ENCODE measurements around the gene DNAH11.

DNAH11 gene

GRCh38 chr7:21708096-21708495, 165.3 kb downstream of the DNAH11 start:
- TF ChIP-seq, protein P1, sequence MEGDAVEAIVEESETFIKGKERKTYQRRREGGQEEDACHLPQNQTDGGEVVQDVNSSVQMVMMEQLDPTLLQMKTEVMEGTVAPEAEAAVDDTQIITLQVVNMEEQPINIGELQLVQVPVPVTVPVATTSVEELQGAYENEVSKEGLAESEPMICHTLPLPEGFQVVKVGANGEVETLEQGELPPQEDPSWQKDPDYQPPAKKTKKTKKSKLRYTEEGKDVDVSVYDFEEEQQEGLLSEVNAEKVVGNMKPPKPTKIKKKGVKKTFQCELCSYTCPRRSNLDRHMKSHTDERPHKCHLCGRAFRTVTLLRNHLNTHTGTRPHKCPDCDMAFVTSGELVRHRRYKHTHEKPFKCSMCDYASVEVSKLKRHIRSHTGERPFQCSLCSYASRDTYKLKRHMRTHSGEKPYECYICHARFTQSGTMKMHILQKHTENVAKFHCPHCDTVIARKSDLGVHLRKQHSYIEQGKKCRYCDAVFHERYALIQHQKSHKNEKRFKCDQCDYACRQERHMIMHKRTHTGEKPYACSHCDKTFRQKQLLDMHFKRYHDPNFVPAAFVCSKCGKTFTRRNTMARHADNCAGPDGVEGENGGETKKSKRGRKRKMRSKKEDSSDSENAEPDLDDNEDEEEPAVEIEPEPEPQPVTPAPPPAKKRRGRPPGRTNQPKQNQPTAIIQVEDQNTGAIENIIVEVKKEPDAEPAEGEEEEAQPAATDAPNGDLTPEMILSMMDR (IDR thresholded peaks at IDR 0.05; ENCODE audit: insufficient read depth, missing control alignments): no peak
- no peak for DNase-seq (ENCODE audit: insufficient read length, low spot score)
- FAIRE-seq: no peak

- FAIRE-seq (no peak), DNase-seq (ENCODE audit: insufficient read length, low spot score) (no peak)
- TF ChIP-seq, protein P1 (IDR thresholded peaks at IDR 0.05; ENCODE audit: insufficient read depth, missing control alignments): no peak
Observed at GRCh38 chr7:21717323-21717722, 174.5 kb downstream of the DNAH11 start.

GRCh38 chr7:21718391-21718790, 175.6 kb downstream of the DNAH11 start:
- no peak for DNase-seq (ENCODE audit: insufficient read length, low spot score)
- TF ChIP-seq, protein P1 (IDR thresholded peaks at IDR 0.05; ENCODE audit: insufficient read depth, missing control alignments): no peak
- FAIRE-seq: no peak

- no peak for DNase-seq (ENCODE audit: insufficient read length, low spot score)
- TF ChIP-seq, protein P1 (IDR thresholded peaks at IDR 0.05; ENCODE audit: insufficient read depth, missing control alignments): no peak
- FAIRE-seq: no peak
Observed at GRCh38 chr7:21719846-21720245, 177.0 kb downstream of the DNAH11 start.

- FAIRE-seq (no peak), DNase-seq (ENCODE audit: insufficient read length, low spot score) (no peak)
- TF ChIP-seq, protein P1 (IDR thresholded peaks at IDR 0.05; ENCODE audit: insufficient read depth, missing control alignments): no peak
Observed at GRCh38 chr7:21722371-21722770, 179.5 kb downstream of the DNAH11 start.

DNA sequence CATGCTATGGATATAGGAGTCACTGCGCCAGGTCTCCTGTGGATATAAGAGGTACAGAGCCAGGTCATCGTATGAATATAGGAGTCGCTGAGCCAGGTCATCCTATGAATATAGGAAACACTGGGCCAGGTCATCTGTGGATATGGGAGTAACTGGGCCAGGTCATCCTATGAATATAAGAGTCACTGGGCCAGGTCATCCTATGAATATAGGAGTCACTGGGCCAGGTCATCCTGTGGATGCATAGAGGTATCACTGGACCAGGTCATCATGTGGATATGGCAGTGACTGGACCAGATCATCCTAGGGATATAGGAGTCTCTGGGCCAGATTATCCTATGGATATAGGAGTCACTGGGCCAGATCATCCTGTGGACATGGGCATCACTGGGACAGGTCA, 181.7 kb downstream of the DNAH11 start:
- FAIRE-seq (no peak), DNase-seq (ENCODE audit: insufficient read length, low spot score) (no peak)
- TF ChIP-seq, protein P1 (IDR thresholded peaks at IDR 0.05; ENCODE audit: insufficient read depth, missing control alignments): no peak

GRCh38 chr7:21730399-21730798, 187.6 kb downstream of the DNAH11 start:
- DNase-seq (ENCODE audit: insufficient read length, low spot score) (no peak), FAIRE-seq (no peak)
- TF ChIP-seq, protein P1 (IDR thresholded peaks at IDR 0.05; ENCODE audit: insufficient read depth, missing control alignments): no peak

Measured in D721Med (cell line).